GM18951 (cell line): Measurements from ENCODE around the gene JARID2.
"Not testable (repeated sequence)": the region's sequence is repeated elsewhere in the genome, so short reads cannot be mapped to it uniquely, and the experiment has no call there.

Experiments used
- POLR2A ChIP-seq: IDR thresholded peaks from 4 replicates; pipeline ENCODE4 v1.6.1; 2011; ENCODE audit warnings: mild to moderate bottlenecking; ENCODE audit not compliant: insufficient read length, insufficient read depth; ENCODE audit errors: extremely low read depth
- in situ Hi-C: fragments of 300-500 bp; cut with MboI; formaldehyde crosslinking; loops from one replicate; pipeline ENCODE4 v1.12.0; 2022; ENCODE audit warnings: low sequenced_read_pairs, mixed read lengths, inconsistent platforms; ENCODE audit not compliant: unreplicated experiment

JARID2 gene

GRCh38 chr6:15408008-15408407, 162.1 kb downstream of the JARID2 start:
- TF ChIP-seq POLR2A, result no peak
- in situ Hi-C loops, result no loop called here

- in situ Hi-C loops, result no loop called here
- no peak for TF ChIP-seq POLR2A
Measured at GRCh38 chr6:15408758-15409157, 162.9 kb downstream of the JARID2 start.

- TF ChIP-seq POLR2A, result no peak
- in situ Hi-C loops, result no loop called here
Measured at GRCh38 chr6:15409301-15410125, 163.6 kb downstream of the JARID2 start.

GRCh38 chr6:15410126-15410391, 164.2 kb downstream of the JARID2 start:
- in situ Hi-C loops, result no loop called here
- TF ChIP-seq POLR2A, result no peak

- in situ Hi-C loops, result no loop called here
- no peak for TF ChIP-seq POLR2A
Measured at GRCh38 chr6:15410752-15411151, 164.9 kb downstream of the JARID2 start.

GRCh38 chr6:15411766-15412165, 165.9 kb downstream of the JARID2 start:
- in situ Hi-C loops, result no loop called here
- no peak for TF ChIP-seq POLR2A

- no peak for TF ChIP-seq POLR2A
- in situ Hi-C loops, result no loop called here
Measured at GRCh38 chr6:15412767-15413166, 166.9 kb downstream of the JARID2 start.

- no peak for TF ChIP-seq POLR2A
- in situ Hi-C loops, result no loop called here
Measured at GRCh38 chr6:15413466-15414234, 167.8 kb downstream of the JARID2 start.

GRCh38 chr6:15414235-15414612, 168.4 kb downstream of the JARID2 start:
- no peak for TF ChIP-seq POLR2A
- in situ Hi-C loops, result no loop called here

- in situ Hi-C loops, result not testable (repeated sequence)
Measured at GRCh38 chr6:15415622-15416021, 169.8 kb downstream of the JARID2 start.

GRCh38 chr6:15416932-15417509, 171.2 kb downstream of the JARID2 start:
- no peak for TF ChIP-seq POLR2A
- in situ Hi-C loops, result no loop called here

- in situ Hi-C loops, result no loop called here
- TF ChIP-seq POLR2A, result no peak
Measured at GRCh38 chr6:15417811-15418210, 171.9 kb downstream of the JARID2 start.

GRCh38 chr6:15419493-15419892, 173.6 kb downstream of the JARID2 start:
- in situ Hi-C loops, result no loop called here
- no peak for TF ChIP-seq POLR2A

- no peak for TF ChIP-seq POLR2A
- in situ Hi-C loops, result no loop called here
Measured at GRCh38 chr6:15420959-15421438, 175.1 kb downstream of the JARID2 start.
